Measurements from ENCODE around the gene NR5A2. TPM values are rescaled to one million over a fixed set of nuclear protein-coding genes. Genes with fewer than 3 reads are reported as not detected.

NR5A2 gene
- total RNA-seq, 3 donors from 2014 or later = 0.08 TPM; not detected in 2

DNA sequence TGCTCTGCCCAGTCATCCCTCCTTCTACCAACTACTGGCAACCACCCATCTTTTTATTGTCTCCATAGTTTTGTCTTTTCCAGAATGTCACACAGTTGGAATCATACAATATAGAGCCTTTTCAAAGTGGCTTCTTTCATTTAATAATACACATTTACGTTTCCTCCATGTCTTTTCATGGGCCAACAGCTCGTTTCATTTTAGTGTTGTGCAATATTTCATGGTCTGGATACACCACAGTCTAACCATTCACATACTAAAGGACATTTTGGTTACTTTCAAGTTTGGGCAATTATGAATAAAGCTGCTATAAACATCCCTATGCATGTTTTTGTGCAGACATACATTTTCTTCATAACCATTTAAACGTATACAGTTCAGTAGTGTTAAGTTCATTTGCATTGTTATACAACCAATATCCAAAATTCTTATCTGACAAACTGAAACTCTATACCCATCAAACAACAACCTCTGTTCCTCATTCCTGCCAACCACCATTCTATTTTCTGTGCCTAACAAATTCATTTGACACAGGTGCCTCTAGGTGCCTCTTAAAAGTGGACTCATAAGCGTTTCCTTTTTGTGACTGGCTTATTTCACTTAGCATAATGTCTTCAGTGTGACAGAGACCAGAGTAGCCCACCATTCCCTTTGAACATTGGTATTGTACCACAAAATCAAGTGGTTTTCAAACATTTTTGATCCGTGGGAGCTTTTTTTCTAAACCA, 138.1 kb downstream of the NR5A2 start:
- DNase-seq (no peak), ATAC-seq (no peak)
- no peaks in the 10 kb centered on the region for H3K9me3 Mint-ChIP-seq
- H3K4me1 Mint-ChIP-seq (ENCODE audit: low read depth) = no peaks in the 10 kb centered on the region
- H3K27me3 Mint-ChIP-seq (ENCODE audit: low read depth) = no peaks in the 10 kb centered on the region
- H3K4me3 Mint-ChIP-seq = no peak overlapping the region
- no peaks in the 10 kb centered on the region for H3K36me3 Mint-ChIP-seq (ENCODE audit: insufficient read depth)

- ATAC-seq = no peak
Observed at GRCh38 chr1:200166411-200166810, 138.9 kb downstream of the NR5A2 start.

DNA sequence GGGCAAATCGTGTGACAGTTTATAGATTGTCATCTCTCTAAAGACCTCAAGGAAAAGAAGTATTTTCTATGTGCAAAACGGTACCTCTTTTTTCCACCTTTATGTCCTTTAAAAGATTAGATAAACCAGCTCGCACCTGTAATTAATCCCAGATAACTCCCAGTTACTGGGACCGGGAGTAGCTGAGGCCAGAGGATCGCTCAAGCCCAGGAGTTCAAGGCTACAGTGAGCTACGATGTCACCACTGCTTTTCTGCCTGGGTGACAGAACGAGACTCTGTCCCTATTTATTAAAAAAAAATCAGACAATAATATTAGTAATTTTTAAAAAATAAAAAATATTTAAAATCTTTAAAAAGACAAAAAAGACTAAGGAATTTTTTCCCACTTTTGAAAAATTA, 141.4 kb downstream of the NR5A2 start:
- Mint-ChIP-seq H3K9me3 (no peaks in the 10 kb centered on the region), H3K27me3 (ENCODE audit: low read depth) (peaks cover 2% of the 10 kb centered on the region), H3K36me3 (ENCODE audit: insufficient read depth) (no peaks in the 10 kb centered on the region), H3K4me1 (ENCODE audit: low read depth) (no peaks in the 10 kb centered on the region), H3K4me3 (no peak overlapping the region)
- DNase-seq = no peak
- ATAC-seq = no peak

More at GRCh38 chr1:200166411-200166810, 138.9 kb downstream of the NR5A2 start:
- Mint-ChIP-seq H3K4me3 (no peak overlapping the region), H3K27me3 (ENCODE audit: low read depth) (no peaks in the 10 kb centered on the region), H3K9me3 (no peaks in the 10 kb centered on the region), H3K4me1 (ENCODE audit: low read depth) (no peaks in the 10 kb centered on the region), H3K36me3 (ENCODE audit: insufficient read depth) (no peaks in the 10 kb centered on the region)
- no peak for DNase-seq

GRCh38 chr1:200172311-200172710, 144.8 kb downstream of the NR5A2 start:
- Mint-ChIP-seq H3K36me3 (ENCODE audit: insufficient read depth) (no peaks in the 10 kb centered on the region), H3K9me3 (no peaks in the 10 kb centered on the region), H3K27me3 (ENCODE audit: low read depth) (peaks cover 2% of the 10 kb centered on the region), H3K4me1 (ENCODE audit: low read depth) (no peaks in the 10 kb centered on the region), H3K4me3 (no peak overlapping the region)
- ATAC-seq = no peak
- DNase-seq = no peak

GRCh38 chr1:200173097-200173618, 145.6 kb downstream of the NR5A2 start:
- no peaks in the 10 kb centered on the region for H3K9me3 Mint-ChIP-seq
- no peak overlapping the region for H3K4me3 Mint-ChIP-seq
- no peak for ATAC-seq
- no peak for DNase-seq
- no peaks in the 10 kb centered on the region for H3K36me3 Mint-ChIP-seq (ENCODE audit: insufficient read depth)
- H3K27me3 Mint-ChIP-seq (ENCODE audit: low read depth) = peaks cover 2% of the 10 kb centered on the region
- H3K4me1 Mint-ChIP-seq (ENCODE audit: low read depth) = no peaks in the 10 kb centered on the region

DNA sequence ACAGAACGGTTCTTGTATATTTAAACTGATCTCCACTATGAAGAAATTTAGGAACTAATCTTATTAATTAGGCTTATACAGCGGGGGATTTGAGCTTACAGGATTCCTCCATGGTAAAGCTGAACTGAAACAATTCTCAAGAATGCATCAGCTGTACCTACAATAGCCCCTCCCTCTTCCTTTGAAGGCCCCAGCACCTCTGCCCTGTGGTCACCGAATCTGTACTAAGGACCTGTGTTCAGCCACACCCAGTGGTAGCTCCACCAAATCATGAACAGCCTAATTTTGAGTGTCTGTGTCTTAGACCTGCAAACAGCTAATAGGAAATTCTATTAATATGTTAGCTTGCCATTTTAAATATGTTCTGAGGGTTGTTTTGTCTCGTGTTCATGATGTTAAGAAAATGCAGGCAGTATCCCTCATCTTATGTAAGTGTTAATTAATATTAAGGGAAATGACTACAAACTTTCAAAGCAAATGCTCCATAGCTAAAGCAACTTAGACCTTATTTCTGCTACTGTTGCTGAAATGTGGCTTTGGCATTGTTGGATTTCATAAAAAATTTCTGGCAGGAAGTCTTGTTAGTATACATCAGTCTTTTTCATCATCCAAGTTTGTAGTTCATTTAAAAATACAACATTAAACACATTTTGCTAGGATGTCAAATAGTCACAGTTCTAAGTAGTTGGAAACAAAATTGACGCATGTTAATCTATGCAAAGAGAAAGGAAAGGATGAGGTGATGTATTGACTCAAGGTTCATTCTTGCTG, 147.2 kb downstream of the NR5A2 start:
- Mint-ChIP-seq H3K27me3 (ENCODE audit: low read depth) (peaks cover 2% of the 10 kb centered on the region), H3K36me3 (ENCODE audit: insufficient read depth) (no peaks in the 10 kb centered on the region), H3K4me3 (no peak overlapping the region), H3K4me1 (ENCODE audit: low read depth) (no peaks in the 10 kb centered on the region), H3K9me3 (no peaks in the 10 kb centered on the region)
- no peak for DNase-seq
- ATAC-seq = no peak

DNA sequence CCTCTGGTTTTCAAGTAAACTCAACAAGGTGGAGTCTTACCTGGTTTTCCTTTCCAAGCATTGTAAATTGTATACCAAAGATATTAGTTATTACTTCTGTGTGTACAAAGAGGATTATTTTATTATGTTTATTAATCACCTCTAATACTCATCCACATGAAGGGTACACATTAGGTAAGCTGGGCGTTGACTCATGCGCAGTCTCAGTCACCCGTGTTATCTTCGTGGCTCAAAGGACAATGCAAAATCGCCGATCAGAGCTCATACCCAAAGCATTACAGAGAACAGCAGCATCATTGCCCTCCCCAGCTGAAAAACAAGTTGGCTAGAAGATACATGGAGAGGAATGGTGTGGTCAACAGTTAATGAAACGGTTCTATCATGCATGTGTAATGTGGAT, 148.7 kb downstream of the NR5A2 start:
- H3K4me1 Mint-ChIP-seq (ENCODE audit: low read depth) = no peaks in the 10 kb centered on the region
- peaks cover 7% of the 10 kb centered on the region for H3K27me3 Mint-ChIP-seq (ENCODE audit: low read depth)
- ATAC-seq (no peak), DNase-seq (no peak)
- H3K9me3 Mint-ChIP-seq = no peaks in the 10 kb centered on the region
- H3K4me3 Mint-ChIP-seq = no peak overlapping the region
- H3K36me3 Mint-ChIP-seq (ENCODE audit: insufficient read depth) = no peaks in the 10 kb centered on the region

DNA sequence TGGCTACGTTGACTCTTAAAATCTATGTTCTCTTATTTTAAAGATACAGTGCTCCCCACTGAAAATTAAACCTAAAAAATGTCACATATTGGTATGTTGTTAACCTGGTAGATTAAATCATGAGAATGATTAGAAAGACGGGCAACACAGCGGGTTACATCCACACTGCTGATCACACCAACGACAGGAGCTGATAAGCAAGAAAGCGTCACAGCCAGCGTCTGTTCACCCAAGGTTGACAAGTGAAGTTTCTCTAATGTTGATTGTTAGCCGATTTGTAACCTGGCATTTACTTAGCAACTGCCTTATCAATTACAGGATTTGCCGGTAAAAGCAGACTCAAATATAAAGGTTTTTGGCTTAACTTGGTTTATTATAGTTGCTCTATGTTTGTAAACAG, 149.3 kb downstream of the NR5A2 start:
- H3K4me3 Mint-ChIP-seq = no peak overlapping the region
- H3K4me1 Mint-ChIP-seq (ENCODE audit: low read depth) = no peaks in the 10 kb centered on the region
- H3K27me3 Mint-ChIP-seq (ENCODE audit: low read depth) = peaks cover 7% of the 10 kb centered on the region
- H3K36me3 Mint-ChIP-seq (ENCODE audit: insufficient read depth) = no peaks in the 10 kb centered on the region
- no peaks in the 10 kb centered on the region for H3K9me3 Mint-ChIP-seq
- DNase-seq (no peak), ATAC-seq (no peak)

DNA sequence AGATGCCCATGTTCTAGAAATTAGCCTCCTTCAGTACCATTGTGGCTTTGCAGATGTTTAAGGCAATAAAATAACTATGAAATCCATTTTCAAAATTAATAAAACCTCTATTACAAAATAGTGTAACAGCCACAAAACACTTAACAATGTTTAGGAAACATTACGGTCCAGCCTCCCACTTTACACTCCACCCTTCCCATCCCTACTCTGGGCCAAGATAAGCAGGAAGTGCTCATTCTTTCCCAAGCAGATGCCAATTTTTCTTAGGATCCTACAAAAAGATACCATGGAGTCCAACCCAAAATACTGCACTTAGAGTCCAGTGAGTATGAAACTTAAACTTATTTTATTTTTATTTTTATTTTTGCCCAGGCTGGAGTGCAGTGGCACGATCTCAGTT, 150.8 kb downstream of the NR5A2 start:
- H3K4me1 Mint-ChIP-seq (ENCODE audit: low read depth) = no peaks in the 10 kb centered on the region
- no peaks in the 10 kb centered on the region for H3K36me3 Mint-ChIP-seq (ENCODE audit: insufficient read depth)
- H3K4me3 Mint-ChIP-seq = no peak overlapping the region
- no peak for ATAC-seq
- no peak for DNase-seq
- H3K27me3 Mint-ChIP-seq (ENCODE audit: low read depth) = peaks cover 8% of the 10 kb centered on the region
- H3K9me3 Mint-ChIP-seq = no peaks in the 10 kb centered on the region

- Mint-ChIP-seq H3K4me3 (no peak overlapping the region), H3K27me3 (ENCODE audit: low read depth) (peaks cover 8% of the 10 kb centered on the region), H3K36me3 (ENCODE audit: insufficient read depth) (no peaks in the 10 kb centered on the region), H3K4me1 (ENCODE audit: low read depth) (peaks cover 3% of the 10 kb centered on the region), H3K9me3 (no peaks in the 10 kb centered on the region)
- ATAC-seq = no peak
- DNase-seq = no peak
Observed at GRCh38 chr1:200179126-200179780, 151.7 kb downstream of the NR5A2 start.

DNA sequence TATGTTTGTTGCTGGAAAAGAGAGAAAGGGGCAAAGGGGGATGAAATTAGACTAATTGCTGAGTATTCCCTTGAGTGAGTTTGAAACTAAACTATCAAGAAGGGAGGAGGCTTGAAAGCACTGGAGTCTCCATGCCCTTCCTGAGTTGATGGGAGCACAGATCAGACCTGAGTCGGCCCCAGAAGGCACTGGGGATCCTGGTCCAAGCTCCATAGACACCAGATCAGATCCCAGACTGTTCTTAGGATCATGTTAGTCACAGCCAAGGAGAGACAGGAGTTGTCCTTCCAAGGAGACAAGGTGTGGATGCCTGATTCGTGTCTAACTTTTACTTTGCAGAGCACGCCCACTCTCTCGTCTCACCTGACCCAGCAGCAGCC, 152.3 kb downstream of the NR5A2 start:
- Mint-ChIP-seq H3K27me3 (ENCODE audit: low read depth) (peaks cover 8% of the 10 kb centered on the region), H3K9me3 (no peaks in the 10 kb centered on the region), H3K4me1 (ENCODE audit: low read depth) (peaks cover 6% of the 10 kb centered on the region), H3K4me3 (no peak overlapping the region), H3K36me3 (ENCODE audit: insufficient read depth) (no peaks in the 10 kb centered on the region)
- no peak for DNase-seq
- no peak for ATAC-seq

DNA sequence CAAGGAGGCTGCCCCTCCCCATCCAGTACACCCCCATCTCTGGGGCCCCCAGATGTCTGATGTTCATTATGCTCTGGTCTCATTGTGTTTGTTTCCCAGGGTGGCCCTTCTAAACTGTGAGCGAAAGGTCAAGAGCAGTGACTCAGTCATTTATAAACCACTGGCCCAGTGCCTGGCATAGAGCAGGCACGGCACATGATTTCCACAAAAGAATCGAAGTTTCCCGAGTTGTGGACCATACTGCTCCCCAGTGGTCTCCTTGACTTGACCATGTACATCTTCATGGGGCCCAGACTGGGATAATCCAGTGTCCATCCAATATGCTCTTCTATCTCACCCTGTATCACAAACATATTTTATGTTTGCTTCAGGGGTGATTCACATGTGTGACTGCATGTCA, 153.3 kb downstream of the NR5A2 start:
- Mint-ChIP-seq H3K4me1 (ENCODE audit: low read depth) (peaks cover 17% of the 10 kb centered on the region), H3K36me3 (ENCODE audit: insufficient read depth) (no peaks in the 10 kb centered on the region), H3K9me3 (no peaks in the 10 kb centered on the region), H3K27me3 (ENCODE audit: low read depth) (peaks cover 11% of the 10 kb centered on the region), H3K4me3 (no peak overlapping the region)
- ATAC-seq (no peak), DNase-seq (no peak)

DNA sequence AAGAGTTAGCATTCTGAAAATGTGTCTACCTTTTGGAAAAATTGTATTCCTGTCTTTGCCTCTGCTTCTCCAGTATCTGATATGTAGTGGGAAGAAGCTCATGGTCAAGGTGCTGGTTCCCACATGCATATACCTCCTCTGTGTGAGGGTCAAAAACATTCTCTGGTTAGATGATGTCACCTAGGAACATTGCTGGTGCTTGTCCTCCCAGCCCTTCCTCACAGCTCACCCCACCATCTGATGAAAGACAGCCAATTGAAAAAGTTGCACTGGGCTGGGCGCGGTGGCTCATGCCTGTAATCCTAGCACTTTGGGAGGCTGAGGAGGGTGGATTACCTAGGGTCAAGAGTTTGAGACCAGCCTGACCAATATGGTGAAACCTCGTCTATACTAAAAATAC, 154.4 kb downstream of the NR5A2 start:
- Mint-ChIP-seq H3K4me3 (no peak overlapping the region), H3K27me3 (ENCODE audit: low read depth) (peaks cover 13% of the 10 kb centered on the region), H3K4me1 (ENCODE audit: low read depth) (peaks cover 18% of the 10 kb centered on the region), H3K36me3 (ENCODE audit: insufficient read depth) (peaks cover 2% of the 10 kb centered on the region), H3K9me3 (no peaks in the 10 kb centered on the region)
- no peak for ATAC-seq
- DNase-seq = no peak

DNA sequence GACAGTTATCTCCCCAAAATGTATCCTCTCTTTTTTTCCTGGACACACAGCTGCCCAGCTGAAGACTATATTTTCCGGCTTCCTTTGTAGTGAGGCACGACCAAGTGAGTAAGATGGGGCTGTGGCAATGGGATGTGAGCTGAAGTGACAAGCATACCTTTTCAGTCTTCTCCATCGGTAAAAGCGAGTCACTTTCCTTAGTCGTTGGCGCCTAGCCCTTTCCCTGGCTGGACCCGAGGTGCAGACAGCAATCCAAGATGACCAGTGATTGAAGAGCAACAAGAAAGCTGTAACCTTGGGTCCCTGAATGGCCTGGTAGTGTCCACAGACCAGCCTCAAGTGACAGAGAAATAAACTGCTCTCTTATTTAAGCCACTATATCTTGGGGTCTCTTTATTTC, 155.2 kb downstream of the NR5A2 start:
- H3K4me3 Mint-ChIP-seq = no peak overlapping the region
- peaks cover 18% of the 10 kb centered on the region for H3K4me1 Mint-ChIP-seq (ENCODE audit: low read depth)
- no peaks in the 10 kb centered on the region for H3K9me3 Mint-ChIP-seq
- no peak for DNase-seq
- H3K36me3 Mint-ChIP-seq (ENCODE audit: insufficient read depth) = peaks cover 2% of the 10 kb centered on the region
- peaks cover 13% of the 10 kb centered on the region for H3K27me3 Mint-ChIP-seq (ENCODE audit: low read depth)
- no peak for ATAC-seq

Data from activated T-cell treated with anti-CD3 and anti-CD28 coated beads, Interleukin-2, amount 50 U/mL, for 4 hours (primary cell).